ENCODE results near the gene SUN3.
"Not testable (repeated sequence)": the region's sequence is repeated elsewhere in the genome, so short reads cannot be mapped to it uniquely, and the experiment has no call there.

The SUN3 gene

GRCh38 chr7:48025624-48026023 is 3.3 kb downstream of the SUN3 start:
- no peak for DNase-seq (ENCODE audit: low spot score)

DNA sequence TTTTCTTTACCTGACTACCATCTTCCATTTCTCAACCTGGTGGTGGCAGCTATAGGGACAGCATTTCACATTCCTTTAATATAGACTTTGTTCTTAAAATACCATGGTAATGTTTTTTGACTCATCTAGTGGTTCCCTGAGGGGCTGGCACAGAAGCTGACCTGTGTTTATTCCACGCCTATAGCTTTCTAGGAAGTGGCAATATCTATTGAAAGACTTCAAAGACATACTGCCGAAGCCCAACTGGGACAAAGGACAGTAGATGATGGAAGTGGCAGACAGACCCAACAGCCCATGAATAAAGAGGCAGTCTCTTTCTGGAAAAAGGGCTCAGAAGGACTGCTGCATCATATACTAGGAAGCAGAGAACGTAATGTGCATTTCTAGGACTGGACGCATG is 11.2 kb downstream of the SUN3 start:
- DNase-seq (ENCODE audit: low spot score) = no peak

DNA sequence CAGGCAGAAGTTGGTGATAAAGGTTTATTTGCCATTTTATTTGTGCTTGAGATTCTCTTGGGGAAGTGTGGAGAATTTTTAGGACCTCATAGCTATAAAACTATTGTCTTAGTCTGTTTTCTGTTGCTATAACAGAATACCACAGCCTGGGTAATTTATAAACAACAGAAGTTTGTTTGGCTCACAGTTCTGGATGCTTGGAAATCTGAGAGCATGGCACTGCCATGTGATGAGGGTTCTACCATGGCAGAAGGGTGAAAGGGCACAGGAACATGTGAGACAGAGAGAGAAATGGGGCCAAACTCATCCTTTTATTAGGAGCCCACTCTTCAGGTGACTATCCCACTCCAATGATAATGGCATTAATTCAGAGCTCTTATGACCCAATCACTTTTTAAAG is 12.3 kb downstream of the SUN3 start:
- DNase-seq (ENCODE audit: low spot score) = no peak

GRCh38 chr7:48011951-48012350 is 17.0 kb downstream of the SUN3 start:
- no peak for DNase-seq (ENCODE audit: low spot score)

GRCh38 chr7:48011323-48011722 is 17.6 kb downstream of the SUN3 start:
- peak; percentile 33 for DNase-seq (ENCODE audit: low spot score)

- no peak for DNase-seq (ENCODE audit: low spot score)
These were observed 19.0 kb downstream of the SUN3 start for GRCh38 chr7:48009954-48010353.

- no peak for DNase-seq (ENCODE audit: low spot score)
These were observed 19.6 kb downstream of the SUN3 start for GRCh38 chr7:48009257-48009656.

- no peak for DNase-seq (ENCODE audit: low spot score)
These were observed 22.0 kb downstream of the SUN3 start for GRCh38 chr7:48006866-48007265.

- DNase-seq (ENCODE audit: low spot score) = no peak
These were observed 24.3 kb downstream of the SUN3 start for GRCh38 chr7:48004638-48005037.

GRCh38 chr7:48004032-48004431 is 24.9 kb downstream of the SUN3 start:
- DNase-seq (ENCODE audit: low spot score) = no peak

DNA sequence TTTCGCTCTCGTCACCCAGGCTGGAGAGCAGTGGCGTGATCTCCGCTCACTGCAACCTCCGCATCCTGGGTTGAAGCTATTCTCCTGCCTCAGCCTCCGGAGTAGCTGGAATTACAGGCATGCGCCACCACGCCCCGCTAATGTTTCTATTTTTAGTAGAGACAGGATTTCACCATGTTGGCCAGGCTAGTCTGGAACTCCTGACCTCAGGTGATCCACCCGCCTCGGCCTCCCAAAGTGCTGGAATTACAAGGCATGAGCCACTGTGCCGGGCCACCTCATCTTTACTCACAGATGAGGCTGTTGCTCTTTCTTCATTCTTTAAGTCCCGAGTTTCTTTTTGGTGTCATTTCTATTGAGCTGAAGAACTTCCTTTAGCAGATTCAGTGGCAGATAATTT is 28.7 kb downstream of the SUN3 start:
- DNase-seq (ENCODE audit: low spot score) = not testable (repeated sequence)

GRCh38 chr7:47999413-47999812 is 29.5 kb downstream of the SUN3 start:
- no peak for DNase-seq (ENCODE audit: low spot score)

DNA sequence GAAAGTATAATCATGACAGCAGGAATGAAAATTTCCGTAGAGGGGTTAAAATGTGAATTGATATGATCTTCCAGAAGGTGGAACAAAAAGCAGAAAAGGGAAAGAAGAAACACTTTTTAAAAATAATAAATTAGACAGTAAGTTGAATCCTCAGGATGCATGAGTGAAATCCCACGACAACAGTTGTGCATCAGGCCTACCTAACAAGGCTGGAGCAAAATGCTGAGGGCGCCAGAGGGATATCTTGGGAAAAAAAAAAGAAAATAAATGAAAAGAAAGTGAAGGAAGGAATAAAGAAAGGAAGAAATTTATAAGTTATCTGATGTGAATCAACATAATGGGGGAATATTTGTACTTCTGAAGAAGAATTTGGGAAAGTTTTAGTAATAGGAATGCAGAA is 36.5 kb downstream of the SUN3 start:
- DNase-seq (ENCODE audit: low spot score) = no peak

DNA sequence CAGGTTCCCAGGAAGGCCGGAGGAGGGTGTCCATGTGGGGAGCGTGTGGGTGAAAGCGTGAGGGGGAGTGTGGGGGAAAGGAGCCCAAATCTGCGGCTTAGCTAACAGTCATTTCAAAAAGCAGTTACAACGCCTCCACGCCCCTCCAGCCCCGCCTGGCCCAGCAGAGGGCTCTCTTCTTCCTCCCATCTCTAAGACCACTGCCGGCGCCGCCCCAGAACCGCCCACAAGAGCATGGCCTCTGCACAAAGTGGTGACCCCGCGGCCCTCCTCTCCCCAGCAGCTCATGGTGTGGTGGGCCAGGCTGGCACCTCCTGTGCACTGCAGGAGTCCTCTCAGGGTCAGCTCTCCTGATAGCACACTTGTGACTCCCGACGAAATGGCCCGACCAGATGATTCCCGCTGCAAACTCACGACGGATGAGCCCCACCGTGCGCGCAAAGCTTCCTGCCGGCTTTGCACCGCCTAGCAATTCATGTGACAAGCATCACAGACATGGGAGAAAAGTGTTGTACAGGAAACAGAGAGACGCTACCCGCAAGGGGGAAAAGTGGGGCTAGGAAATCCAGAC is 37.1 kb downstream of the SUN3 start:
- peak; percentile 77 for DNase-seq (ENCODE audit: low spot score)

- no peak for DNase-seq (ENCODE audit: low spot score)
These were observed 37.6 kb downstream of the SUN3 start for GRCh38 chr7:47991270-47991669.

GRCh38 chr7:47990592-47990991 is 38.3 kb downstream of the SUN3 start:
- no peak for DNase-seq (ENCODE audit: low spot score)

- not testable (repeated sequence) for DNase-seq (ENCODE audit: low spot score)
These were observed 39.1 kb downstream of the SUN3 start for GRCh38 chr7:47989607-47990400.

DNA sequence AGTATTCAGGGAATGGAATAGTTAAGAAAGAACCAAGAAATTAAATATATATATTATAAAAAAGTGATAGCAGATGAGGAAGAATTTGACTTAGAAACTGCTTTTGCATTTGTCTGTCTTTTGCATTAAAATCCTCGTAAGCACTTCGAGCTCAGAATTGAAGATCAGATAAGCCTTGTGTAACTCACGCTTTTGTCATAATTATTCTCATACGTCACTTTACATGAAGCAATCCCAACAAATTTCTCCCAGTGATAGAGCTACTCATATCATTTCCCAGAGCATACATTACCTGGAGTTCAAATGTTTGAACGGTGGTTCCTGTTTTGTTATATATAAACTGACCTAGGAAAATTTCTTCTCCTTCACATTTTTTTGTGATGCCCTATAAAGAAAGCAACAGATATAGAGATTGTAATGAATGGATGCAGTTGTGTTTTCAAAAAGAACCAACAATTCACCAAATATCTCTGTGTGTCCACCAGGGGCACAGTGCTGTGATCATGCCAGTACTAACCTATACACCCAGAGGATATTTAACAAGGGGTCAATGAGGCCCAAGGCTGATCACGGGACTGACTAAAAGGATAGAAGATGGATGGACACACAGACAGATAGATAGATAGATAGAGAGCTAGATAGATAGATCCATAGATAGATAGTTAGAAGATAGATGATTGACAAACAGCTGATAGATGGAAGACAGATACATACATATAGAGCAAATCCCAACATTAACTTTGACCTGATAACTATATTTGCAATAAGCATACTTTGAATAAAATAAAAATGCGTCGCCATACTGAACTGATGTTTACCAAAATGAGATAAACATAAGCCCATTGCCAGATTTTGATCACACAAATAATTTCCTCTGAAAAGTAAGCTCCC is 40.2 kb downstream of the SUN3 start:
- DNase-seq (ENCODE audit: low spot score) = no peak

- no peak for DNase-seq (ENCODE audit: low spot score)
These were observed 46.3 kb downstream of the SUN3 start for GRCh38 chr7:47982610-47983009.

- DNase-seq (ENCODE audit: low spot score) = not testable (repeated sequence)
These were observed 48.3 kb downstream of the SUN3 start for GRCh38 chr7:47980648-47981047.

GRCh38 chr7:47979832-47980181 is 49.1 kb downstream of the SUN3 start:
- DNase-seq (ENCODE audit: low spot score) = no peak

DNA sequence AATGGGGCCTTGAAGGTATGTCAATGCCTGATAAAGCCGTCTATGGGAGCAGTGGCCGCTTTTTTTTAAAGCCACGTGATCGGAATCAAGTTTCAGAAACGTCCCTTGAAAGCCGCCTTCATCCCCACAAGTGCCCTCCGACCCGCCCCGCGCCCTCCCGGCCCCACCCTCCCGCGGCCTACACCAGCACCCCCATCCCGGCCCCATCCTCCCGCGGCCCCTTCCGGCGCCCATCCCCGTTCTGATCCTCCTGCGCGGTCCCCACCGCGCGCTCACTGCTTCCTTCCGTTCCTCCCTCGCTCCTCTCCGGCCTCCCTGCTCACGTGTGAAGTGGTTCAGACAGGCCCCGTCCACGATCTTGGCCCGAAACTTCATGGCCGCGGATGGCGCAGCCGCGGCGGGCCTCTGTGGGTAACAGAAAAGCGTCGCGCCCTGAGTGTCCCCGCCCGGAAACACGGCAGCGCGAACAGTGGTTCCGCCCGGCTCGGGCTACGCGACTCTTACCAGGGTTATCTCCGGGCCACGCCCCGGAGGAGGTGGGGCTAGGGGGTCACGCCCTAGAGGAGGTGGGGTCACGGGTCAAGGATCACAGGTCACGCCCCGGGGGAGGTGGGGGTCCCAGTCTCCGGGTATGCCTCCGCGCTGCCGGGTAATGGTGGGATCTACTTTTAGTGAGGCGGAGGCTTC is 49.6 kb downstream of the SUN3 start, which contains the start of gene HUS1:
Gene HUS1 (minus strand): TSS at position 471 of the 687 bp plus-strand sequence. CDS start 96 bp downstream, at position 375.
- DNase-seq (ENCODE audit: low spot score) = peak; percentile 87

All from pons (tissue), 1 donor.